ENCODE results near the gene GSK3B. TPM values are rescaled to one million over a fixed set of nuclear protein-coding genes. Genes with fewer than 3 reads are reported as not detected.

Gene GSK3B
- total and polyA plus RNA-seq, 4 donors, result 11.0 to 64.9 (median 30.6) TPM

DNA sequence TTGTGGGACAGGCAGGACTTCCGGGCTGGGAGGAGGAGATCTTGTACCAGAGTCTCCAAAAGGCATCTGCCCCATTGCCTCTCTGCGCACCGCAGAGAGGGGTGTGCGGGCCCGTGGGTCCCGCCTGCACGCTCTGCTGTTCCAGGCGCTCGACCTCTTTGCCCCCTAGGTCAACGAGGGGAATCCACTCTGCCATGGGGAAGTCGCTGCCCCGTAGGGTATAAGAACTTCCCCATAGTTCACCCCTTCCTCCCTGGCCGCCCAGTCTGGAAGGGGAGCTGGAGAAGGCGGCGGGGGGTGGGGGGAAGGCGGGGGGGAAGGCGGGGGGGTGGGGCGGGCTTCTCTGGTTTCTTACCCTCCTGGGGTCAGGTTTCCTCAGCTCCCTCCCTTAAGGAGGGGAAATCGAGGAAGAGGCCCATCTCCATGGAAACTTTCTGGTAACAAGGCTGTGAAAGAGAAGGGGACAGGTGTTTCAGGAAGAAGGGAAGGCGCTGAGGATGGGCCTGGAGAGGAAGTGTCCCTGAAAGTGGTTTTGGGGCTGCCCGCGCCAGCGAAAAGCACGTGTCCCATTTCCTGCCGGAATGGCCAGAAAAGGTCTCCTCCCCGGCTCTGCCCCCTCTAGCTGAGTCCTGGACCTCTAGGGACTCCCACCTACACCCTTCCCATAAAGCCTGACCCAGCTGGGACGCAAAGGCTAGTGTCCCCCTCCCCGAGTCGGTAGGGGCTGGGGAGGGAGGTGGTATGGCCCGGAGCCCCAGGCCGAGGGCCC is 284.8 kb downstream of the GSK3B start:
- 30 to 32% methylated on average over 26 to 31 of the region's 31 CpGs for WGBS, 2 donors
- H3K36me3 ChIP-seq (ENCODE audit: control insufficient read depth in 4 of 4, insufficient read depth in 4 of 4, low read length in 4 of 4), result no peaks in the 10 kb centered on the region
- DNase-seq, result peak in 2 of 3 donors; percentile 26 to 42
- peak overlapping the region; percentile 12 for H3K4me3 ChIP-seq
- no peak for ATAC-seq (ENCODE audit: insufficient read depth, low FRiP score)
- peaks cover 0 to 5% (median 2%) of the 10 kb centered on the region in 5 donors for H3K4me1 ChIP-seq (ENCODE audit: control insufficient read depth in 5 of 5, insufficient read depth in 5 of 5, low read length in 5 of 5)
- peak overlapping the region in 1 of 2 donors; percentile 33 for H3K9ac ChIP-seq (ENCODE audit: insufficient read depth in 1 of 2, low read length in 2 of 2)
- H3K9me3 ChIP-seq (ENCODE audit: control insufficient read depth in 4 of 4, insufficient read depth in 3 of 4, low read length in 3 of 4), result no peaks in the 10 kb centered on the region
- H3K27me3 ChIP-seq (ENCODE audit: control insufficient read depth in 3 of 3, insufficient read depth in 3 of 3, low read length in 2 of 3), result no peaks in the 10 kb centered on the region
- no peak overlapping the region for H3K27ac ChIP-seq (ENCODE audit: low read depth in 1 of 2, low read length in 1 of 2)
- no peak for TF ChIP-seq CTCF (IDR thresholded peaks at IDR 0.05; ENCODE audit: control extremely low read depth, extremely low read depth)

DNA sequence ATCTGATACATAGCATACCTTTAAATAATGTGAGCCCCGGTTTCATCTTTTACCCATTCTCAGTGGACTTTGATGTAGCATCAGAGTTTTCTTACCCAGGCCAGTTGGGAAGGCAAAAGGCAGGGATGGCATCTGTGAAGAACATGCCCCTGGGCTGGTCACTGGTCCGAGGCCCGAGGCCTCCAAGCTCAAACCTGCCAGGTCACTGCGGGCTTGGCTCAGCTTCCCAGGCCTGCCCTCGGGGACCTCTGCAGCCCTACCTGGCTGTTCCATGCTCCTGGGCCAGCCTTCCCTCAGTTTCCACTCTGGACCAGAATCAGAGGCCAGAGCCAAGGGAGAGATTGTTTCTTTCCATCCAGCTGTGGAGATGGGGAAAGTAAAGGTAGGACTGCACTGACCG is 285.4 kb downstream of the GSK3B start:
- DNase-seq (no peak), ATAC-seq (ENCODE audit: insufficient read depth, low FRiP score) (no peak)
- Histone ChIP-seq H3K9me3 (ENCODE audit: control insufficient read depth in 4 of 4, insufficient read depth in 3 of 4, low read length in 3 of 4) (no peaks in the 10 kb centered on the region), H3K4me3 (no peak overlapping the region), H3K4me1 (ENCODE audit: control insufficient read depth in 5 of 5, insufficient read depth in 5 of 5, low read length in 5 of 5) (peaks cover 0 to 5% (median 2%) of the 10 kb centered on the region in 5 donors), H3K27me3 (ENCODE audit: control insufficient read depth in 3 of 3, insufficient read depth in 3 of 3, low read length in 2 of 3) (no peaks in the 10 kb centered on the region), H3K9ac (ENCODE audit: insufficient read depth in 1 of 2, low read length in 2 of 2) (no peak overlapping the region), H3K27ac (ENCODE audit: low read depth in 1 of 2, low read length in 1 of 2) (no peak overlapping the region), H3K36me3 (ENCODE audit: control insufficient read depth in 4 of 4, insufficient read depth in 4 of 4, low read length in 4 of 4) (no peaks in the 10 kb centered on the region)
- WGBS, 2 donors, result 88 to 94% methylated on average over 6 of the region's 6 CpGs
- no peak for TF ChIP-seq CTCF (IDR thresholded peaks at IDR 0.05; ENCODE audit: control extremely low read depth, extremely low read depth)

DNA sequence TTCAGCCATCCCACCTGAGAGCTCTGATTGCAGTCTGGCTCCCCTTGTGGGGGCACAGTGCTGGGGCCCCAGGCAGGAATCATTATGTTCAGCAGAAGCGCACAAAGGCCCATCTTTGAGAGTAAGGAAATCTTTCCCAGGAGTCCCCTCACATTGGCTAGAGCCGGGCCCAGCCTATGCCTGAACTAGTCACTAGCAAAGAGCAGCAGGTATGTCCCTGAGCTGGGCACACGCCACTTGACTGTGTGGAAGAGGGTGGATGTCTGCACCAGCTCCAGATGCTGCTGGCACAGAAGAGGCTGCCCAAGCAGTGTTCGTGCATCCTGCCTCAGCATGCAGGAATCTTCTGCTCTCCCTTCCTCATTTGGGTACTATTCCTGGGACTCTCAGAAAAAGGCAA is 286.0 kb downstream of the GSK3B start:
- Histone ChIP-seq H3K4me1 (ENCODE audit: control insufficient read depth in 5 of 5, insufficient read depth in 5 of 5, low read length in 5 of 5) (peaks cover 0 to 5% (median 2%) of the 10 kb centered on the region in 5 donors), H3K27ac (ENCODE audit: low read depth in 1 of 2, low read length in 1 of 2) (no peak overlapping the region), H3K9me3 (ENCODE audit: control insufficient read depth in 4 of 4, insufficient read depth in 3 of 4, low read length in 3 of 4) (no peaks in the 10 kb centered on the region), H3K9ac (ENCODE audit: insufficient read depth in 1 of 2, low read length in 2 of 2) (no peak overlapping the region), H3K36me3 (ENCODE audit: control insufficient read depth in 4 of 4, insufficient read depth in 4 of 4, low read length in 4 of 4) (no peaks in the 10 kb centered on the region), H3K4me3 (no peak overlapping the region), H3K27me3 (ENCODE audit: control insufficient read depth in 3 of 3, insufficient read depth in 3 of 3, low read length in 2 of 3) (no peaks in the 10 kb centered on the region)
- ATAC-seq (ENCODE audit: insufficient read depth, low FRiP score) (no peak), DNase-seq (no peak)
- 93 to 96% methylated on average over 4 of the region's 4 CpGs for WGBS, 2 donors
- TF ChIP-seq CTCF (IDR thresholded peaks at IDR 0.05; ENCODE audit: control extremely low read depth, extremely low read depth), result no peak
